ENCODE results near the gene ARHGAP6. TPM values are rescaled to one million over a fixed set of nuclear protein-coding genes. Genes with fewer than 3 reads are reported as not detected.
A peak's percentile ranks its signal among the peaks of the same experiment; 100 is the strongest.

ARHGAP6 gene
- total and polyA plus RNA-seq, 9 of the 15 experiments (the other 6 are each of a cell fraction or from before 2014, with no cell fraction given), result 12.5 to 63.6 (median 41.8) TPM

DNA sequence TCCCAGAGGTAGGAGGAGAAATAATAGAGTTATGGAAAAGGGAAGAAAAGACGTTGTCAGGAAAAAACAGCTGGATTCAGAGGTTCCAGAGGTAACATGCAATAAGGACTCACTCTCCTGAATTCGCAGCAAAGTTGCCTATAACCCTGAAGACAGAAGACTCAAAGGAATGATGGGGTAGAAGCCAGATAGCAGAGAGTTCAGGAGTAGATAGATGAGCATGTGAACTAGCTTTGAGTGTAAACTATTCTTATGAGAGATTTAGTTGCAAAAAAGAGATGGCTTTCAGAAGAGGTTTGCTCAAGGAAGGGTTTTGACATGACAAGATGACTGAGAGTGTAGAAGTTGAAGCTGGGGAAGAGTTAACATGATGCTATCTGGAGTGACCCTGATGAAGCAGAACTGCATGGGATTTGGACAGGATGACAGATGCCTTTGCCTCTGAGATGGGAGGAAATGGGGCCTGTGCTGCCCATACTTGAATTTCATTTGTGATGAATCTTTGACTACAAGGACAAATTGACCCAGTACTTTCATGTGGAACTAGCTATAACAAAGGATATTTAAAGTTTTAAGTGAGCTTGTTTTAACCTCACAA, 298.6 kb downstream of the ARHGAP6 start (continued):
- TF ChIP-seq REST (IDR thresholded peaks at IDR 0.05; ENCODE audit: borderline replicate concordance) (no peak), REST (CRISPR knock-in tag; IDR thresholded peaks at IDR 0.05; ENCODE audit: low read depth) (no peak), ZNF395 (CRISPR knock-in tag; IDR thresholded peaks at IDR 0.05) (peak; percentile 87; the same call in 1 of the 2 replicates), ADNP (tag; IDR thresholded peaks at IDR 0.05) (no peak), ZNF584 (CRISPR knock-in tag; IDR thresholded peaks at IDR 0.05; ENCODE audit: low read depth) (peak; percentile 80), NFE2L1 (tag; IDR thresholded peaks at IDR 0.05; ENCODE audit: borderline replicate concordance, low read depth) (0 out of 2 replicates have a peak, but pooled peaks have one; percentile 22), GTF2A2 (tag; IDR thresholded peaks at IDR 0.05) (peak; percentile 56; the same call in 1 of the 2 replicates), ZNF707 (CRISPR knock-in tag; conservative IDR thresholded peaks at IDR 0.05) (no peak), NFRKB (IDR thresholded peaks at IDR 0.05; ENCODE audit: low read depth) (peak; percentile 73; the same call in 1 of the 2 replicates), BRD9 (IDR thresholded peaks at IDR 0.05; ENCODE audit: low read depth, partially characterized antibody) (peak; percentile 19)
- TF ChIP-seq, protein P1, sequence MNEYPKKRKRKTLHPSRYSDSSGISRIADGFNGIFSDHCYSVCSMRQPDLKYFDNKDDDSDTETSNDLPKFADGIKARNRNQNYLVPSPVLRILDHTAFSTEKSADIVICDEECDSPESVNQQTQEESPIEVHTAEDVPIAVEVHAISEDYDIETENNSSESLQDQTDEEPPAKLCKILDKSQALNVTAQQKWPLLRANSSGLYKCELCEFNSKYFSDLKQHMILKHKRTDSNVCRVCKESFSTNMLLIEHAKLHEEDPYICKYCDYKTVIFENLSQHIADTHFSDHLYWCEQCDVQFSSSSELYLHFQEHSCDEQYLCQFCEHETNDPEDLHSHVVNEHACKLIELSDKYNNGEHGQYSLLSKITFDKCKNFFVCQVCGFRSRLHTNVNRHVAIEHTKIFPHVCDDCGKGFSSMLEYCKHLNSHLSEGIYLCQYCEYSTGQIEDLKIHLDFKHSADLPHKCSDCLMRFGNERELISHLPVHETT (CRISPR knock-in tag; conservative IDR thresholded peaks at IDR 0.05 in 1 of 2, IDR thresholded peaks at IDR 0.05 in 1 of 2), result peak in 1 of 2 experiments; percentile 20; a peak in 1 of 4 replicates
- TF ChIP-seq, protein P2, sequence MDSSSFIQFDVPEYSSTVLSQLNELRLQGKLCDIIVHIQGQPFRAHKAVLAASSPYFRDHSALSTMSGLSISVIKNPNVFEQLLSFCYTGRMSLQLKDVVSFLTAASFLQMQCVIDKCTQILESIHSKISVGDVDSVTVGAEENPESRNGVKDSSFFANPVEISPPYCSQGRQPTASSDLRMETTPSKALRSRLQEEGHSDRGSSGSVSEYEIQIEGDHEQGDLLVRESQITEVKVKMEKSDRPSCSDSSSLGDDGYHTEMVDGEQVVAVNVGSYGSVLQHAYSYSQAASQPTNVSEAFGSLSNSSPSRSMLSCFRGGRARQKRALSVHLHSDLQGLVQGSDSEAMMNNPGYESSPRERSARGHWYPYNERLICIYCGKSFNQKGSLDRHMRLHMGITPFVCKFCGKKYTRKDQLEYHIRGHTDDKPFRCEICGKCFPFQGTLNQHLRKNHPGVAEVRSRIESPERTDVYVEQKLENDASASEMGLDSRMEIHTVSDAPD (CRISPR knock-in tag; IDR thresholded peaks at IDR 0.05), result no peak
- TF ChIP-seq, protein P3, sequence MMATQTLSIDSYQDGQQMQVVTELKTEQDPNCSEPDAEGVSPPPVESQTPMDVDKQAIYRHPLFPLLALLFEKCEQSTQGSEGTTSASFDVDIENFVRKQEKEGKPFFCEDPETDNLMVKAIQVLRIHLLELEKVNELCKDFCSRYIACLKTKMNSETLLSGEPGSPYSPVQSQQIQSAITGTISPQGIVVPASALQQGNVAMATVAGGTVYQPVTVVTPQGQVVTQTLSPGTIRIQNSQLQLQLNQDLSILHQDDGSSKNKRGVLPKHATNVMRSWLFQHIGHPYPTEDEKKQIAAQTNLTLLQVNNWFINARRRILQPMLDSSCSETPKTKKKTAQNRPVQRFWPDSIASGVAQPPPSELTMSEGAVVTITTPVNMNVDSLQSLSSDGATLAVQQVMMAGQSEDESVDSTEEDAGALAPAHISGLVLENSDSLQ (IDR thresholded peaks at IDR 0.05), result peak; percentile 66; the same call in 1 of the 2 replicates
